Activated CD8-positive, alpha-beta T cell treated with anti-CD3 and anti-CD28 coated beads for 36 hours (primary cell): ENCODE data around the gene SOX5. TPM values are rescaled to one million over a fixed set of nuclear protein-coding genes. Genes with fewer than 3 reads are reported as not detected.

Experiments used
- ATAC-seq: fragments of 200-7000 bp; cut with Tn5 transposase; one replicate; pipeline ENCODE4 v1.10.0; 2021; ENCODE audit warnings: mild to moderate bottlenecking, moderate library complexity
- CTCF ChIA-PET: fragments of 350-600 bp; sonication (Branson Sonifier 250); formaldehyde crosslinking; loops from one replicate; lab custom pipeline; 2021; ENCODE audit warnings: antibody characterized with exemption; lab: Charles Lee
- POLR2A ChIA-PET: fragments of 350-600 bp; sonication (Branson Sonifier 250); formaldehyde crosslinking; loops from one replicate; lab custom pipeline; 2021; ENCODE audit warnings: antibody characterized with exemption; lab: Charles Lee
- DNase-seq: peaks from one replicate; pipeline ENCODE4 v3.0.0-alpha.2; 2020
- H3K27ac Mint-ChIP-seq: one replicate; pipeline ENCODE4 v1.8.0; 2021; ENCODE audit warnings: mild to moderate bottlenecking, mixed read lengths
- H3K27me3 Mint-ChIP-seq: one replicate; pipeline ENCODE4 v1.8.0; 2021; ENCODE audit warnings: mixed read lengths
- H3K36me3 Mint-ChIP-seq: one replicate; pipeline ENCODE4 v1.8.0; 2021; ENCODE audit warnings: low read depth, mixed read lengths
- H3K4me1 Mint-ChIP-seq: one replicate; pipeline ENCODE4 v1.8.0; 2021; ENCODE audit warnings: low read depth, mixed read lengths
- H3K4me3 Mint-ChIP-seq: one replicate; pipeline ENCODE4 v1.8.0; 2021; ENCODE audit warnings: mild to moderate bottlenecking, moderate library complexity, mixed read lengths
- H3K9me3 Mint-ChIP-seq: one replicate; pipeline ENCODE4 v1.8.0; 2021; ENCODE audit warnings: mixed read lengths
- CTCF ChIP-seq: fragments of 200-600 bp; IDR thresholded peaks from one replicate; pipeline ENCODE4 v1.8.0; 2022; ENCODE audit warnings: antibody characterized with exemption, mild to moderate bottlenecking
- intact Hi-C: fragments of 100-400 bp; cut with micrococcal nuclease; formaldehyde crosslinking; loops from one replicate; pipeline ENCODE4 v1.10.0; 2022
- total RNA-seq, 2 experiments: library from RNA; stranded (reverse); gene quantifications; one replicate each; pipeline ENCODE4 v1.2.3, GENCODE V29; 2021

Gene SOX5
- total RNA-seq, 2 experiments from 2014 or later, result not detected

DNA sequence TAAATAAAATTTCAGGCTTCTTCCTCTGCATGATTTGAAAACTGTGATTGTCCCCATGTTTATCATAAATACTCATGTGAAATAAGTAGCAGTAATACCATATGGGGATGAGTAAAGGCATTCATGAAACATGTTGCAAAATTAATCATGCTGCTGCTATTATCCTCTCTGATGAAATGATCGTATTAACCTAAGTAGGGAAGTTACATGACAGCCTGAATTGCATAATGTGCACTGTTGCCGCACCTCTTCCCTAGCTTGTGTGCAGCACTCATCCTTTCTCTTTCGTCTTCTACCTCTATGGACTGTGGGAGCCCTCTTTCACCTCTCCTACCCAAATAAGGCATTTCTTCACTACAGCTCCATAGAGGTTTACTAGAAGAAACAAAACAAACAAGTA is 367.6 kb downstream of the SOX5 start:
- no peaks in the 10 kb centered on the region for H3K9me3 Mint-ChIP-seq
- no peak overlapping the region for H3K27ac Mint-ChIP-seq
- no peaks in the 10 kb centered on the region for H3K4me1 Mint-ChIP-seq
- CTCF ChIA-PET, result no interaction called here
- H3K4me3 Mint-ChIP-seq, result no peak overlapping the region
- no peaks in the 10 kb centered on the region for H3K36me3 Mint-ChIP-seq
- no peaks in the 10 kb centered on the region for H3K27me3 Mint-ChIP-seq
- intact Hi-C loops, result no loop called here
- TF ChIP-seq CTCF, result no peak
- DNase-seq (no peak), ATAC-seq (no peak)
- POLR2A ChIA-PET, result no interaction called here

DNA sequence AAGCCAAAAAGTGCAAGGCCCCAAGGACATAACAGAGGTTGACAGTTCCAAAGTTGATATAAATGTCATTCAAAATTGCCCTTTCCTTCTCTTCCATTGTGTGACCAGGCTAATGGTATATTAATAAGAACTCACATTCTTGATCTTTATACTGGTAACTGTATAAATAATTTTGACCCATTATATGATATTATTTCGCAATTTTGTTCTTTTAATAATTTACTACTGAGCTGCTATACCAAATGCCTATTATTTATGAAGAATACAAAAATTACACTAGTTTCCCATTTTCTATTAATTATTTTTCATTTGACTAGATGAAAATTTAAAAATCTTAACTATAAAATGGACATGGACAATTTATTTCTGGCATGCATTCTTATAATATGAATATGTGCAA is 370.2 kb downstream of the SOX5 start:
- H3K9me3 Mint-ChIP-seq, result no peaks in the 10 kb centered on the region
- H3K4me1 Mint-ChIP-seq, result no peaks in the 10 kb centered on the region
- no peak for TF ChIP-seq CTCF
- POLR2A ChIA-PET, result no interaction called here
- H3K27ac Mint-ChIP-seq, result no peak overlapping the region
- DNase-seq (no peak), ATAC-seq (no peak)
- intact Hi-C loops, result no loop called here
- no peak overlapping the region for H3K4me3 Mint-ChIP-seq
- H3K27me3 Mint-ChIP-seq, result no peaks in the 10 kb centered on the region
- CTCF ChIA-PET, result no interaction called here
- H3K36me3 Mint-ChIP-seq, result no peaks in the 10 kb centered on the region

DNA sequence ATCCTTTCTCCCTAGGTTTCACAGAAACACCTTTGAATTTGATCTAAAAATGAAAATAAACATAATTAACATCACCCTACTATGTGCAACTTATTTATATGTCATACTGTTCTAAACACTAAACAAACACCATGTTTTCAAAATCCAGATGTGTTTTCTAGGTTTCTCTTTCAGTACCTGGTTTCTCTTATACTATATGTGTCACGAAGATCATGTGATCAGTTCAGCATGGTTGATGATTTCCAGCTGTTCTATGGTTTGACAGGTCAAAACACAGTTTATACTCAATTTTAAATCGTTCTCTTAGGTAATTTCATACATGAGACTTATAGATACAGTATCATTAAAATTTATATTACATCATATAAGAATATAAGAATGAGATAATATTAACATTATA is 373.1 kb downstream of the SOX5 start:
- ChIA-PET POLR2A (no interaction called here), CTCF (no interaction called here)
- intact Hi-C loops, result no loop called here
- Mint-ChIP-seq H3K27ac (no peak overlapping the region), H3K4me1 (no peaks in the 10 kb centered on the region), H3K9me3 (no peaks in the 10 kb centered on the region), H3K4me3 (no peak overlapping the region), H3K36me3 (no peaks in the 10 kb centered on the region), H3K27me3 (no peaks in the 10 kb centered on the region)
- DNase-seq, result no peak
- no peak for ATAC-seq
- no peak for TF ChIP-seq CTCF

DNA sequence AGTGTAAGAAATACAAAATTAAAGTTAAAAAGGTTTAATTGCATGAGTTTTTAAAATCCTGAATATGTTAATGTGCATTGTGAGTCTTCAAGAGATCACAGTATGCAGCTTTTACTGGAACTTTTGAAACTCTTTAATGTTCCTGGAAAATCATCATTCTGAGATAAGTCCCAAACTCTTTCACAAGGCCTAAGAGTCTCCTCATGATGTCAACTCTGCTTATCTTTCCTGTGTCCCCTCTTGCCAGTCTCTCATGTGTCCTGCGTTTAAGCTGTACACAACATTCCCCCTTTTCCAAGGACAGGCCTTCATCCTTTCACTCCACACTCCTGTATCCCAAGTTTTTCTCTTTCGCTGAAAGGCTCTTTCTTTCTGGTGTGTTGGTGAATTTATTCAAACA is 380.1 kb downstream of the SOX5 start:
- Mint-ChIP-seq H3K27ac (no peak overlapping the region), H3K4me3 (no peak overlapping the region), H3K9me3 (no peaks in the 10 kb centered on the region), H3K36me3 (no peaks in the 10 kb centered on the region), H3K4me1 (no peaks in the 10 kb centered on the region), H3K27me3 (no peaks in the 10 kb centered on the region)
- TF ChIP-seq CTCF, result no peak
- ChIA-PET CTCF (no interaction called here), POLR2A (no interaction called here)
- ATAC-seq (no peak), DNase-seq (no peak)
- intact Hi-C loops, result no loop called here

DNA sequence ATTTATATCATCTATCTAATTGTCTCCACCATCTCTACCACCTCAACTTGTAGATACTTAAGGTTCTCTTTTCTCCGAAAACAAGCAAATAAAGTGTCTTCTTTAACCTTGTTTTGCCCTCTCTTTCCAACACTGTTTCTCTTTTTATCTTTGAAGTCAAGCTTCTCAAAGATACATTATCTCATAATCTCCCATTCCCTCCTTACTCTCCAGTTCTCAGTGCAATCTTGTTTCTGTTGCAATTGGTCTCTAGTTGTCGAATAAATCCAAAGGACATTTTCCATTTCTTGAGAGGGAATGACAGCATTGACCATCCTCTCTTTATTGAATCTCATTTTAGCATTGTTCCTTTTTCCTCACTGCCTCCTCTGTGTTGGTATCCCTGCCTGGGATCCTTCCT is 383.3 kb downstream of the SOX5 start:
- Mint-ChIP-seq H3K9me3 (no peaks in the 10 kb centered on the region), H3K27ac (no peak overlapping the region), H3K4me1 (no peaks in the 10 kb centered on the region), H3K36me3 (no peaks in the 10 kb centered on the region), H3K4me3 (no peak overlapping the region), H3K27me3 (no peaks in the 10 kb centered on the region)
- intact Hi-C loops, result no loop called here
- DNase-seq, result no peak
- ATAC-seq, result no peak
- POLR2A ChIA-PET, result no interaction called here
- TF ChIP-seq CTCF, result no peak
- CTCF ChIA-PET, result no interaction called here
